IPS-18a (cell line): Measurements from ENCODE around the gene CDSN.

Experiments
- H3K27ac ChIP-seq: one replicate; pipeline ENCODE4 v1.5.1; 2013; ENCODE audit warnings: low read length
- H3K27me3 ChIP-seq: one replicate; pipeline ENCODE4 v1.6.1; 2013; ENCODE audit warnings: mild to moderate bottlenecking, low read length; ENCODE audit not compliant: control insufficient read depth, insufficient read depth
- H3K36me3 ChIP-seq: one replicate; pipeline ENCODE4 v1.6.1; 2013; ENCODE audit warnings: low read depth, low read length; ENCODE audit not compliant: control insufficient read depth
- H3K4me1 ChIP-seq: one replicate; pipeline ENCODE4 v1.6.1; 2013; ENCODE audit warnings: low read depth, low read length; ENCODE audit not compliant: control insufficient read depth
- H3K4me3 ChIP-seq: one replicate; pipeline ENCODE4 v1.5.1; 2013; ENCODE audit warnings: low read length
- H3K9ac ChIP-seq: one replicate; pipeline ENCODE4 v1.6.1; 2013; ENCODE audit warnings: mild to moderate bottlenecking, low read length, moderate library complexity
- H3K9me3 ChIP-seq: one replicate; pipeline ENCODE4 v1.6.1; 2013; ENCODE audit warnings: low read depth, low read length; ENCODE audit not compliant: control insufficient read depth

CDSN gene

DNA sequence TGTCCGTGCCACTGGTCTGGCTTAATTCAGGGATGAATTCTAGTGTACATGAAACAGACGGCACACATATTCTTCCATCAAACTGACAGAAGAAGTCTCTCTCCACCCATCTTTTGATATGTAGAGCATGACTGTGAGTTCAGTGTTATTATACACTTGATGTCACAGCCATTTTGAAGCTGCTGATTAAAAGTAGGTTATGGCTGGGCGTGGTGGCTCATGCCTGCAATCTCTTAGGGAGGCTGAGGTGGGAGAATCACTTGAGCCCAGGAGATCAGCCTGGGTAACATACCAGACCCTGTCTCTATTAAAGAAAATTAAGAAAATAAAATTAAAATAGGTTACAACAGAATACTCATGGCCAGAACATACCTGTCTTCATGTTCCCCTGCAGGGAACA, 28.6 kb downstream of the CDSN start:
- H3K27me3 ChIP-seq, result no peaks in the 10 kb centered on the region

DNA sequence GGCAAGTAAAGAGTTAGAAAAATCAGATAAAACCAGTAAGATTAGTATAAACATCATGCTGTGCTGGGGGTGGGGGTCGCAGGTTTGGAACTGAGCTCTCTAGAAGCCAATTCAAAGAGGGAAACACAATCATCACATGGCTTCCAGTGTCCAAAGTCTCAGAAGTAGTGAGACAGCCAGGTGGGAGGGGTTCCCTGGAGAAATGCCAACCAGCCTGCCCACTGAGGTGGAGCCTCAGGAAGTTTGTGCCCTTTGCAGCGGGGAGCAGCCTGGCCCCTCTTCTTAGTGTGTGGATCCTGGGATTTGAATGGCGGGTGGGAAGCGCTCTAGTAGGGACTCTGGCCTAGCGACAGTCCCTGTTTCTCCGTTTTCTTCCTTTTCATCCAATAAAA, 29.3 kb downstream of the CDSN start:
- H3K27ac ChIP-seq, result no peak overlapping the region
- no peaks in the 10 kb centered on the region for H3K9me3 ChIP-seq
- H3K9ac ChIP-seq, result no peak overlapping the region
- no peaks in the 10 kb centered on the region for H3K4me1 ChIP-seq
- no peaks in the 10 kb centered on the region for H3K27me3 ChIP-seq
- H3K4me3 ChIP-seq, result no peak overlapping the region
- H3K36me3 ChIP-seq, result no peaks in the 10 kb centered on the region

More for the DNA sequence above, 28.6 kb downstream of the CDSN start:
- Histone ChIP-seq H3K4me1 (no peaks in the 10 kb centered on the region), H3K9me3 (no peaks in the 10 kb centered on the region), H3K4me3 (no peak overlapping the region), H3K36me3 (no peaks in the 10 kb centered on the region), H3K9ac (no peak overlapping the region), H3K27ac (no peak overlapping the region)

DNA sequence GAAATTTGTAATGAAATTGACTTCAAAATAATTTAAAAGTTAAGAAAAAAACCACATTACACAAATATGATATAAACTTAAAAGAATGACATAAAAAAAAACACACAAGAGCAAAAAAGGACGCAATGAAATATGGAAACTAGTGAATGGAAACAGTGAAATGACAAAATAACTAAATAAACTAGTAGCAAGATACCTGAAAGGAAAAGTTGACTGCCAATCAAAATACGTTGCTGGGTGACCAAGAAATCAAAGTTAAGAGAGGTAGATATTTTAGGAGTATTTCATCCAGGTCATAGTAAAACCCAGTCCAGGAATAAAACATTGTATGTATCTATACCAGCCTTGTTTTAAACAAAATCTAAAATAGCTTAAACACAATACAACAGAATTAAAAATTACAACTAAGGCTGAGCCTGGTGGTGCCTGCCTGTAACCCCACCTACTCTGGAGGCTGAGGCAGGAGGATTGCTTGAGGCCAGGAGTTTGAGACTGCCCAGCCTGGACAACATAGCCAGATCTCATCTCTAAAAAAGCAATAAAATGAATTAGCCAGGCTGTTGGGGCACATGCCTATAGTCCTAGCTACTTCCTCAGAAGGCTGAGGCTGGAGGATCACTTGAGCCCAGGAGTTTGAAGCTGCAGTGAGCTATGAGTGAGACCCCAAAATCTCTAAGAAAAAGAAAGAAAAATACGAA, 29.8 kb downstream of the CDSN start:
- no peaks in the 10 kb centered on the region for H3K9me3 ChIP-seq
- H3K27ac ChIP-seq, result no peak overlapping the region

GRCh38 chr6:31087494-31088089, 32.7 kb downstream of the CDSN start:
- Histone ChIP-seq H3K9ac (no peak overlapping the region), H3K9me3 (no peaks in the 10 kb centered on the region), H3K27me3 (no peaks in the 10 kb centered on the region), H3K4me3 (no peak overlapping the region), H3K4me1 (peaks cover 4% of the 10 kb centered on the region), H3K36me3 (no peaks in the 10 kb centered on the region), H3K27ac (no peak overlapping the region)

More for the DNA sequence above, 29.8 kb downstream of the CDSN start:
- H3K27me3 ChIP-seq, result no peaks in the 10 kb centered on the region
- H3K4me3 ChIP-seq, result no peak overlapping the region
- H3K4me1 ChIP-seq, result no peaks in the 10 kb centered on the region
- no peaks in the 10 kb centered on the region for H3K36me3 ChIP-seq
- no peak overlapping the region for H3K9ac ChIP-seq

DNA sequence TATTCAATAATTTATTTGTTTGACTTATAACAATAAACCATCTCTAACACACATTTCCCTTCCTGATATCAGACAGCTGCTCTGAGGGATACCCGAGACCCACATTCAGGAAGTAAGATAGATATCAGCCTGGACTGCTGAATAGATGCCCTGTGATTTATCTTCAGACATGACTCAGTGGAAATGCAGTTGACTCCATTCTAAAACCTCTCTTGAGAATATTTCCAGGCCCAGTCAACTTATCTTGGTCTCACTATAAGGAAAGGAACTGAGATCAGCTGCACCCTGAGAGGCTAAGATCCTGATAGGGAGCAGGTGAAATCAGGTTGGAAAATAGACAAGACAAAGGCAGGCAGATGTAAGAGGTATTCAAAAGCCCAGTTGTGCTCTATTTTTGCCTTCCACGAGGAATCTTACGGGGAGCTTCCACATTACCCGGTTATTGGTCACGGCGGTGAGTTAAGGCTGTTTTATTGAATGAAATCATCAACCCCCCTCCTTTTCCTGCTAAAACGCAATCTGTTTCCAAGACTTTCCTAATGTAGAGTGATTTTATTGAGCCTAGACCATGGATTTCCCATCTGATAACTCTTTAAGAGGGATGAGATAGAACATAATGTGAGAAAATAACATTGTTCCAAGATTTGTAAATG, 33.3 kb downstream of the CDSN start:
- Histone ChIP-seq H3K9me3 (no peaks in the 10 kb centered on the region), H3K9ac (no peak overlapping the region), H3K4me1 (peaks cover 4% of the 10 kb centered on the region), H3K27me3 (no peaks in the 10 kb centered on the region), H3K27ac (no peak overlapping the region), H3K36me3 (no peaks in the 10 kb centered on the region), H3K4me3 (no peak overlapping the region)

- Histone ChIP-seq H3K4me1 (peaks cover 9% of the 10 kb centered on the region), H3K27ac (no peak overlapping the region), H3K36me3 (no peaks in the 10 kb centered on the region), H3K27me3 (no peaks in the 10 kb centered on the region), H3K9me3 (no peaks in the 10 kb centered on the region), H3K4me3 (no peak overlapping the region), H3K9ac (no peak overlapping the region)
These were observed 36.4 kb downstream of the CDSN start for GRCh38 chr6:31083742-31084354.

- Histone ChIP-seq H3K27me3 (no peaks in the 10 kb centered on the region), H3K4me3 (no peak overlapping the region), H3K9ac (no peak overlapping the region), H3K27ac (no peak overlapping the region), H3K9me3 (no peaks in the 10 kb centered on the region), H3K36me3 (no peaks in the 10 kb centered on the region), H3K4me1 (peaks cover 9% of the 10 kb centered on the region)
These were observed 38.4 kb downstream of the CDSN start for GRCh38 chr6:31081872-31082271.

- Histone ChIP-seq H3K9me3 (no peaks in the 10 kb centered on the region), H3K4me3 (no peak overlapping the region), H3K4me1 (peaks cover 9% of the 10 kb centered on the region), H3K27ac (no peak overlapping the region), H3K36me3 (no peaks in the 10 kb centered on the region), H3K27me3 (no peaks in the 10 kb centered on the region), H3K9ac (no peak overlapping the region)
These were observed 40.5 kb downstream of the CDSN start for GRCh38 chr6:31079656-31080261.

DNA sequence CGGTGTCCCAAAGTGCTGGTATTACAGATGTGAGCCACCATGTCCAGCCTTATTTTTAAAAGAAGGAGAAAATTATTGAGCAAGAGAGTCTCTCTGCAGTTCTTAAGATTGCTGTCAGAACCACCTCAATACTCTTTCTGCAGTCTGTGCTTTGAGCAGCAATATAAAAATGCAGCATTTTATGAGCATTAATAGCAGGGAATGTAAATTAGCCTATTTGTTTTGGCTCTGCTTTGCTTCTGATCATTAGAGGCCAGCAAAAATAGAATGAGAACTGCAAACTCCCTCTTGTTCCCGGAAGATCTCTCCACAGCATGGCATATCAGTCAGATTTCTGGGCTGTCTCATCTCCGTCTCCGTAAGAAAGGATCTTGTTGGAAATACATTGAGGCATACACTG, 43.6 kb downstream of the CDSN start:
- no peaks in the 10 kb centered on the region for H3K36me3 ChIP-seq
- no peak overlapping the region for H3K9ac ChIP-seq
- H3K27ac ChIP-seq, result no peak overlapping the region
- peaks cover 4% of the 10 kb centered on the region for H3K4me1 ChIP-seq
- no peak overlapping the region for H3K4me3 ChIP-seq
- H3K9me3 ChIP-seq, result no peaks in the 10 kb centered on the region
- no peaks in the 10 kb centered on the region for H3K27me3 ChIP-seq

- H3K27ac ChIP-seq, result no peak overlapping the region
- H3K27me3 ChIP-seq, result no peaks in the 10 kb centered on the region
- H3K36me3 ChIP-seq, result no peaks in the 10 kb centered on the region
These were observed 44.7 kb downstream of the CDSN start for GRCh38 chr6:31075528-31075927.

DNA sequence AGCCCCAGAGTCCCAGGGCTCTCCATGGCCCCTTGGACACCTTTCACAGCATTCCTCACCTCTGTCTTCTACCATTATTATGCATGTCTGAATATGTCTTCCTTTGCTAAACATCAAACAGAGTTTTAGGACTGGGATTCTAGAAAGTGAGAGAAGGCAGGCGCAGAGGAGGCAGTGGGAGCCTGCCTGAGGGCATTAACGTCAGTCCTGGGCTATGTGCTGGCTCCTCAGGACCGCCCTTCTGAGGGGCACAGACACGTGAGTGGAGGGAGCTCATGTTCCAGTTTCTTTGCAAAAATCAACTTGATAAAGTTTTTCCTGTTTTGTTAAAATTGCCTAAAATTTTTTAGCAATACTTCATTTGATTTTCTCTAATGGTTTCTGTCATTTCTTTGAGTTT, 45.8 kb downstream of the CDSN start:
- Histone ChIP-seq H3K36me3 (no peaks in the 10 kb centered on the region), H3K4me1 (peaks cover 14% of the 10 kb centered on the region), H3K27ac (no peak overlapping the region), H3K9ac (no peak overlapping the region), H3K4me3 (no peak overlapping the region), H3K27me3 (no peaks in the 10 kb centered on the region), H3K9me3 (no peaks in the 10 kb centered on the region)

More at GRCh38 chr6:31075528-31075927, 44.7 kb downstream of the CDSN start:
- H3K9me3 ChIP-seq, result no peaks in the 10 kb centered on the region
- peaks cover 12% of the 10 kb centered on the region for H3K4me1 ChIP-seq
- no peak overlapping the region for H3K9ac ChIP-seq
- no peak overlapping the region for H3K4me3 ChIP-seq
